SK-N-SH treated with all-trans-retinoic acid at 6 μM for 48 hours (cell line): Measurements from ENCODE around the gene VAT1L.

ENCODE experiments used
- ARNTL ChIP-seq: fragments of 450-650 bp; formaldehyde crosslinking; IDR thresholded peaks from 2 replicates; pipeline ENCODE4 v1.5.0; 2020; ENCODE audit warnings: low read depth, mild to moderate bottlenecking, moderate library complexity, borderline replicate concordance
- ESRRG ChIP-seq: fragments of 250-450 bp; sonication (Bioruptor Pico); IDR thresholded peaks from 2 replicates; pipeline ENCODE4 v1.6.1; 2021; ENCODE audit warnings: mild to moderate bottlenecking
- GLIS3 ChIP-seq: fragments of 250-450 bp; sonication (Bioruptor Pico); IDR thresholded peaks from 2 replicates; pipeline ENCODE4 v1.5.0; 2020; ENCODE audit warnings: mild to moderate bottlenecking, moderate library complexity
- PATZ1 ChIP-seq: fragments of 250-450 bp; sonication (Bioruptor Pico); IDR thresholded peaks from 2 replicates; pipeline ENCODE4 v1.8.0; 2020; ENCODE audit warnings: mild to moderate bottlenecking, moderate library complexity, borderline replicate concordance
- RARB ChIP-seq: fragments of 250-450 bp; sonication (Bioruptor Pico); IDR thresholded peaks from 2 replicates; pipeline ENCODE4 v1.8.0; 2021; ENCODE audit warnings: mild to moderate bottlenecking, moderate library complexity
- TSHZ2 ChIP-seq: fragments of 250-450 bp; sonication (Bioruptor Pico); IDR thresholded peaks from 2 replicates; pipeline ENCODE4 v1.5.0; 2020; ENCODE audit warnings: mild to moderate bottlenecking, moderate library complexity
- ZC3H10 ChIP-seq: fragments of 250-450 bp; sonication (Bioruptor Pico); IDR thresholded peaks from 2 replicates; pipeline ENCODE4 v1.5.1; 2021; ENCODE audit warnings: mild to moderate bottlenecking, moderate library complexity
- ZFP3 ChIP-seq: fragments of 250-450 bp; sonication (Bioruptor Pico); IDR thresholded peaks from 2 replicates; pipeline ENCODE4 v1.5.0; 2020; ENCODE audit warnings: mild to moderate bottlenecking, moderate library complexity
- ZNF565 ChIP-seq: fragments of 450-650 bp; formaldehyde crosslinking; conservative IDR thresholded peaks from 2 replicates; pipeline ENCODE4 v1.5.0; 2020; ENCODE audit warnings: low read depth, mild to moderate bottlenecking, moderate library complexity
- ZNF8 ChIP-seq: fragments of 450-650 bp; formaldehyde crosslinking; IDR thresholded peaks from 2 replicates; pipeline ENCODE4 v1.5.0; 2020; ENCODE audit warnings: mild to moderate bottlenecking, moderate library complexity

GRCh38 chr16:77991701-77992100, 203.3 kb downstream of the VAT1L start:
- no peak for TF ChIP-seq ZNF8 (CRISPR knock-in tag)
- TF ChIP-seq GLIS3 (CRISPR knock-in tag) = no peak
- no peak for TF ChIP-seq PATZ1 (CRISPR knock-in tag)
- no peak for TF ChIP-seq ARNTL (CRISPR knock-in tag)
- TF ChIP-seq ZC3H10 (CRISPR knock-in tag) = no peak
- TF ChIP-seq ZNF565 = no peak
- TF ChIP-seq TSHZ2 = no peak
- no peak for TF ChIP-seq ESRRG (CRISPR knock-in tag)
- no peak for TF ChIP-seq ZFP3 (CRISPR knock-in tag)
- no peak for TF ChIP-seq RARB (CRISPR knock-in tag)
